Neural cell (in vitro differentiated cells): ENCODE results near the gene GTSE1. TPM values are rescaled to one million over a fixed set of nuclear protein-coding genes. Genes with fewer than 3 reads are reported as not detected.

Experiments used
- H2AFZ ChIP-seq: fragments of 200-600, 300-800 bp; sonication (generic), shearing (Covaris generic); 2 replicates; pipeline ENCODE4 v1.6.0; 2014; ENCODE audit warnings: low read depth, mild to moderate bottlenecking, antibody characterized with exemption, low read length, moderate library complexity
- H3F3A ChIP-seq: fragments of 200-600 bp; shearing (Covaris generic); 2 replicates; pipeline ENCODE4 v1.6.1; 2016; ENCODE audit warnings: mild to moderate bottlenecking, moderate library complexity, mixed read lengths, antibody characterized with exemption, low read length; ENCODE audit not compliant: insufficient read depth, poor library complexity, severe bottlenecking
- H3K27ac ChIP-seq: fragments of 200-600, 300-800 bp; sonication (generic), shearing (Covaris generic); 2 replicates; pipeline ENCODE4 v1.5.1; 2014; ENCODE audit warnings: mild to moderate bottlenecking, low read length, moderate library complexity
- H3K27me3 ChIP-seq: fragments of 300-800, 200-600 bp; sonication (generic), shearing (Covaris generic); 2 replicates; pipeline ENCODE4 v1.6.0; 2014; ENCODE audit warnings: mild to moderate bottlenecking, low read depth, low read length, moderate library complexity; ENCODE audit not compliant: insufficient read depth
- H3K36me3 ChIP-seq: fragments of 300-800, 200-600 bp; sonication (generic), shearing (Covaris generic); 2 replicates; pipeline ENCODE4 v1.5.1; 2014; ENCODE audit warnings: mild to moderate bottlenecking, antibody characterized with exemption, low read length, moderate library complexity; ENCODE audit not compliant: insufficient read depth
- H3K4me2 ChIP-seq: fragments of 300-800, 200-600 bp; sonication (generic), shearing (Covaris generic); 2 replicates; pipeline ENCODE4 v1.6.0; 2014; ENCODE audit warnings: mild to moderate bottlenecking, low read length
- H3K4me3 ChIP-seq: fragments of 300-800, 200-600 bp; sonication (generic), shearing (Covaris generic); 2 replicates; pipeline ENCODE4 v1.5.1; 2014; ENCODE audit warnings: mild to moderate bottlenecking, low read length, moderate library complexity
- H3K79me2 ChIP-seq: fragments of 200-600 bp; shearing (Covaris generic); replicated peaks from 2 replicates; pipeline ENCODE4 v1.6.0; 2014; ENCODE audit warnings: mild to moderate bottlenecking, low read length, moderate library complexity; ENCODE audit not compliant: insufficient read depth
- H3K9ac ChIP-seq: fragments of 300-800, 200-600 bp; sonication (generic), shearing (Covaris generic); 2 replicates; pipeline ENCODE4 v1.6.1; 2016; ENCODE audit warnings: mild to moderate bottlenecking, low read length, mixed read lengths
- H3K9me2 ChIP-seq: fragments of 200-600 bp; shearing (Covaris generic); 2 replicates; pipeline ENCODE4 v1.6.1; 2016; ENCODE audit warnings: mild to moderate bottlenecking, low read length, mixed read lengths; ENCODE audit not compliant: insufficient read depth
- H3K9me3 ChIP-seq: fragments of 200-600, 300-800 bp; sonication (generic), shearing (Covaris generic); 2 replicates; pipeline ENCODE4 v1.6.1; 2016; ENCODE audit warnings: mild to moderate bottlenecking, mixed run types, low read length, moderate library complexity, mixed read lengths
- H4K20me1 ChIP-seq: fragments of 200-600 bp; shearing (Covaris generic); 2 replicates; pipeline ENCODE4 v1.6.1; 2016; ENCODE audit warnings: mild to moderate bottlenecking, mixed run types; ENCODE audit not compliant: insufficient read depth
- CTCF ChIP-seq: fragments of 450-650 bp; IDR thresholded peaks from 2 replicates; pipeline ENCODE4 v1.5.1; 2014; ENCODE audit warnings: antibody characterized with exemption, mild to moderate bottlenecking, moderate library complexity; ENCODE audit not compliant: poor library complexity, severe bottlenecking
- EP300 ChIP-seq: fragments of 450-650 bp; conservative IDR thresholded peaks from 2 replicates; pipeline ENCODE4 v1.6.1; 2014; ENCODE audit warnings: antibody characterized with exemption, mild to moderate bottlenecking, moderate library complexity; ENCODE audit not compliant: poor library complexity, severe bottlenecking
- EZH2 ChIP-seq: fragments of 200-600, 300-800 bp; shearing (Covaris generic), sonication (generic); IDR thresholded peaks from 2 replicates; pipeline ENCODE4 v1.6.1; 2014; ENCODE audit warnings: antibody characterized with exemption, low read length, borderline replicate concordance, mild to moderate bottlenecking; ENCODE audit not compliant: insufficient read depth, poor library complexity, severe bottlenecking
- MXI1 ChIP-seq: fragments of 450-650 bp; conservative IDR thresholded peaks from 2 replicates; pipeline ENCODE4 v1.6.1; 2014; ENCODE audit warnings: antibody characterized with exemption, mild to moderate bottlenecking; ENCODE audit not compliant: poor library complexity, severe bottlenecking
- POLR2AphosphoS5 ChIP-seq: IDR thresholded peaks from 2 replicates; pipeline ENCODE4 v1.6.1; 2012
- RAD21 ChIP-seq: fragments of 450-650 bp; conservative IDR thresholded peaks from 2 replicates; pipeline ENCODE4 v1.6.1; 2014; ENCODE audit warnings: antibody characterized with exemption, mild to moderate bottlenecking, moderate library complexity
- REST ChIP-seq: IDR thresholded peaks from 2 replicates; pipeline ENCODE4 v1.6.1; 2012; ENCODE audit warnings: borderline replicate concordance
- SMC3 ChIP-seq: fragments of 450-650 bp; conservative IDR thresholded peaks from 2 replicates; pipeline ENCODE4 v1.6.1; 2014; ENCODE audit warnings: antibody characterized with exemption, mild to moderate bottlenecking, moderate library complexity; ENCODE audit not compliant: poor library complexity
- TAF1 ChIP-seq: IDR thresholded peaks from 2 replicates; pipeline ENCODE4 v1.6.1; 2012; ENCODE audit warnings: low read depth
- polyA plus RNA-seq: library from polyadenylated mRNA; depleted of rRNA; stranded (reverse); fragments of >200 nt; gene quantifications from 2 replicates; pipeline ENCODE4 v1.2.3, GENCODE V29; 2014

The GTSE1 gene
- polyA plus RNA-seq, 1 donor from 2014 or later: 0.28 TPM

GRCh38 chr22:46286006-46286405 is 10.7 kb upstream of the GTSE1 start:
- H3K4me2 ChIP-seq: no peak overlapping the region
- TF ChIP-seq POLR2AphosphoS5: no peak
- no peak for TF ChIP-seq EP300
- no peak for TF ChIP-seq REST
- no peak for TF ChIP-seq CTCF
- no peak for TF ChIP-seq TAF1

GRCh38 chr22:46286941-46287872 is 9.5 kb upstream of the GTSE1 start:
- Histone ChIP-seq H3F3A (no peaks in the 10 kb centered on the region), H4K20me1 (no peaks in the 10 kb centered on the region), H3K79me2 (no peaks in the 10 kb centered on the region), H3K27me3 (no peaks in the 10 kb centered on the region), H2AFZ (no peak overlapping the region), H3K27ac (no peak overlapping the region), H3K4me2 (no peak overlapping the region), H3K9me2 (no peaks in the 10 kb centered on the region), H3K9me3 (no peaks in the 10 kb centered on the region), H3K36me3 (no peaks in the 10 kb centered on the region), H3K4me3 (no peak overlapping the region), H3K9ac (no peak overlapping the region)
- no peak for TF ChIP-seq REST
- TF ChIP-seq POLR2AphosphoS5: no peak
- TF ChIP-seq EP300: no peak
- TF ChIP-seq TAF1: no peak
- no peak for TF ChIP-seq MXI1
- no peak for TF ChIP-seq CTCF
- TF ChIP-seq SMC3: no peak
- no peak for TF ChIP-seq RAD21
- TF ChIP-seq EZH2: no peak

More at GRCh38 chr22:46286006-46286405, 10.7 kb upstream of the GTSE1 start:
- Histone ChIP-seq H3F3A (no peaks in the 10 kb centered on the region), H2AFZ (no peak overlapping the region), H3K9ac (no peak overlapping the region), H3K4me3 (no peak overlapping the region), H3K9me3 (no peaks in the 10 kb centered on the region), H3K27ac (no peak overlapping the region), H3K27me3 (no peaks in the 10 kb centered on the region), H3K79me2 (no peaks in the 10 kb centered on the region), H3K9me2 (no peaks in the 10 kb centered on the region), H3K36me3 (no peaks in the 10 kb centered on the region), H4K20me1 (no peaks in the 10 kb centered on the region)
